SU-DHL-6 (cell line): ENCODE measurements around the gene RBMS3.

Experiments used
- H2AFZ ChIP-seq: fragments of 200-600 bp; sonication (generic); 2 replicates; pipeline ENCODE4 v1.6.1; 2014; ENCODE audit warnings: low read depth, mild to moderate bottlenecking, moderate library complexity, mixed read lengths, antibody characterized with exemption, low read length; ENCODE audit not compliant: severe bottlenecking
- H3F3A ChIP-seq: fragments of 200-600 bp; shearing (Covaris generic); 2 replicates; pipeline ENCODE4 v1.6.0; 2016; ENCODE audit warnings: antibody characterized with exemption, mild to moderate bottlenecking; ENCODE audit not compliant: insufficient read depth
- H3K27ac ChIP-seq: fragments of 200-600 bp; sonication (generic); 2 replicates; pipeline ENCODE4 v1.5.1; 2016; ENCODE audit warnings: low read depth, mild to moderate bottlenecking, low read length, moderate library complexity, mixed read lengths
- H3K27me3 ChIP-seq: fragments of 200-600 bp; sonication (generic), shearing (Covaris generic); 2 replicates; pipeline ENCODE4 v1.6.0; 2014; ENCODE audit warnings: mild to moderate bottlenecking, low read length
- H3K36me3 ChIP-seq: fragments of 200-600 bp; sonication (generic); 2 replicates; pipeline ENCODE4 v1.6.1; 2014; ENCODE audit warnings: mild to moderate bottlenecking, low read length, mixed read lengths
- H3K4me2 ChIP-seq: fragments of 300-600, 200-600 bp; shearing (Covaris generic), sonication (generic); 2 replicates; pipeline ENCODE4 v1.6.0; 2014; ENCODE audit warnings: low read length, low read depth, mild to moderate bottlenecking; ENCODE audit not compliant: poor library complexity, severe bottlenecking
- H3K4me3 ChIP-seq: fragments of 200-600 bp; sonication (generic); 2 replicates; pipeline ENCODE4 v1.5.1; 2014; ENCODE audit warnings: antibody characterized with exemption, low read length, mild to moderate bottlenecking, mixed read lengths; ENCODE audit not compliant: insufficient read depth, poor library complexity, severe bottlenecking
- H3K79me2 ChIP-seq: fragments of 200-600 bp; sonication (generic); 2 replicates; pipeline ENCODE4 v1.6.1; 2014; ENCODE audit warnings: mild to moderate bottlenecking, low read length, moderate library complexity; ENCODE audit not compliant: insufficient read depth
- H3K9ac ChIP-seq: fragments of 200-600 bp; sonication (generic); 2 replicates; pipeline ENCODE4 v1.7.0; 2014; ENCODE audit warnings: mild to moderate bottlenecking, low read length
- H3K9me2 ChIP-seq: fragments of 200-600 bp; sonication (generic); replicated peaks from 2 replicates; pipeline ENCODE4 v1.6.1; 2014; ENCODE audit warnings: low read length; ENCODE audit not compliant: insufficient read depth
- H3K9me3 ChIP-seq: fragments of 200-600 bp; sonication (generic); 2 replicates; pipeline ENCODE4 v1.6.1; 2014; ENCODE audit warnings: low read length, mixed read lengths; ENCODE audit not compliant: insufficient read depth
- H4K20me1 ChIP-seq: fragments of 200-600 bp; sonication (generic); 2 replicates; pipeline ENCODE4 v1.6.1; 2014; ENCODE audit warnings: low read depth, mild to moderate bottlenecking, antibody characterized with exemption, low read length, moderate library complexity, mixed read lengths
- CTCF ChIP-seq: fragments of 200-600 bp; sonication (generic); IDR thresholded peaks from one replicate; pipeline ENCODE4 v1.5.1; 2017; ENCODE audit warnings: antibody characterized with exemption, mild to moderate bottlenecking, low read length, moderate library complexity; ENCODE audit not compliant: insufficient read depth, poor library complexity, severe bottlenecking
- EZH2phosphoT487 ChIP-seq: fragments of 200-600 bp; sonication (generic), shearing (Covaris generic); conservative IDR thresholded peaks from 2 replicates; pipeline ENCODE4 v1.6.1; 2018; ENCODE audit warnings: mild to moderate bottlenecking, antibody characterized with exemption, low read length, moderate library complexity, mixed read lengths

The RBMS3 gene

DNA sequence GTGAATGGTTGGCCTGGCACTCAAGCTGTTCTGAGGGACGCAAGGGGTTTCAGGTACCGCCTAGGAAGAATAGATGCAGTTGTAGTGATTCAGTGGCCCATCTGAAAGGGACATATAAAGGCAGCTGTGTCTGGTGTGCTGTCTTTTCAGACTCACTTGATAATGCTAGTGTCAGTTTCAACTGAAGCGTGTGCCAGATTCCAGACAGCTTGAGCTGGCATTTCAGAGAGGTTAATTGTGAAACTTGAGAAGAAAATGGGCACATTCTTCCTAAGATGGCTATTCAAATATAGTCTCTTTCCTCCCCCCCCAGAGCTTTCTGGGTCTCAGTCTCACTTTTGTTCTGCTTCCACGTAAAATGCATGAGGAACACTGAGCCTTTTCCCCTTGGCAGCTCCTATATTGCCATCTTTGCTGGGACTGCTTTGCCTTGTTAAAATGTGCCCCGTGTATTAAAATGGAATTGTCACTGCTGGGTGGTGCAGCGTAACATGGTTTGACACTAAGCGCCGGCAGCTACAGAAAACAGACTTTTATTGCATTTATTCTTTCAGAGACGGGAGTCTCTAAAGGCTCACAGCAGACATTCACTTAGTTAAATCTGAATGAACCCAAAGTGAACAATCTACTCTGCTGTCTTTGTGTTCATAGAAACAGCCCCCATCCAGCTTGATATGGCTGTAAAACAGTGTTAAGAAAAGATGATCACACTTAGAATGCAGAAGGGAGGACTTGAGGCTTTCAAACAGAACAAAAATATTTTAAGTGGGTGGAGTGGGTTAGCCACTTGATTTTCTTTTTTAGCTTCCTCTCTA is 478.7 kb downstream of the RBMS3 start:
- H3K36me3 ChIP-seq, result no peaks in the 10 kb centered on the region
- H4K20me1 ChIP-seq, result no peaks in the 10 kb centered on the region
- H3K79me2 ChIP-seq, result no peaks in the 10 kb centered on the region
- no peaks in the 10 kb centered on the region for H3K9me3 ChIP-seq
- H3K27ac ChIP-seq, result no peak overlapping the region
- H3F3A ChIP-seq, result no peaks in the 10 kb centered on the region
- no peaks in the 10 kb centered on the region for H3K27me3 ChIP-seq
- no peak overlapping the region for H2AFZ ChIP-seq
- no peak overlapping the region for H3K4me2 ChIP-seq
- no peaks in the 10 kb centered on the region for H3K9me2 ChIP-seq
- TF ChIP-seq EZH2phosphoT487 (no peak), CTCF (no peak)
- H3K4me3 ChIP-seq, result no peak overlapping the region
- H3K9ac ChIP-seq, result no peak overlapping the region

DNA sequence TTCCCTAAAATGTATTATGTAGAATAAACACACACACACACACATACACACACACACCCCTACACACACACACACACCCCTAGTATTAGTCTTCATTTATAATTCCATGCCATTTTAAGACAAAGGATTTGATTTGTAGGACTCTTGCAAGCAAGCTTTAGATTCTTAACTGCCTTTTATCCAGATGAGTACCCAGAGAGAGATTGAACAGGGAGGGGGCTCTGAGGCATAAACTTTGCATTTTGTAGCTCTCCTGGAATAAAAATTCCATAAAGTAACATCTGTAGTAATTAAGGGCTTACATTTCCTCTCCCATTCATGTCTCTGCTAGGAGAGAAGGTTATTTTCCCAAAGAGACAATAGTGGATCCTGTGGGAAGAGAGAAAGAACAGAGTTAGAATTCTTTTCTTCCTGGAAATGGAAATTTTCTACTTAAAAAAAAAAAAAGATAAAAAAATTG is 479.4 kb downstream of the RBMS3 start:
- Histone ChIP-seq H3K9ac (no peak overlapping the region), H4K20me1 (no peaks in the 10 kb centered on the region), H3K9me2 (no peaks in the 10 kb centered on the region), H3K27ac (no peak overlapping the region), H3K27me3 (no peaks in the 10 kb centered on the region), H3K79me2 (no peaks in the 10 kb centered on the region), H3K9me3 (no peaks in the 10 kb centered on the region), H3K36me3 (no peaks in the 10 kb centered on the region), H3F3A (no peaks in the 10 kb centered on the region), H3K4me3 (no peak overlapping the region), H2AFZ (no peak overlapping the region), H3K4me2 (no peak overlapping the region)
- TF ChIP-seq EZH2phosphoT487, result no peak

- H3K27ac ChIP-seq, result no peak overlapping the region
- H3K9me3 ChIP-seq, result no peaks in the 10 kb centered on the region
- no peaks in the 10 kb centered on the region for H4K20me1 ChIP-seq
- no peaks in the 10 kb centered on the region for H3K79me2 ChIP-seq
- no peak overlapping the region for H3K4me3 ChIP-seq
- no peaks in the 10 kb centered on the region for H3F3A ChIP-seq
- no peaks in the 10 kb centered on the region for H3K36me3 ChIP-seq
- H2AFZ ChIP-seq, result no peak overlapping the region
- H3K9me2 ChIP-seq, result no peaks in the 10 kb centered on the region
- TF ChIP-seq EZH2phosphoT487, result no peak
- TF ChIP-seq CTCF, result no peak
- H3K4me2 ChIP-seq, result no peak overlapping the region
- no peak overlapping the region for H3K9ac ChIP-seq
- H3K27me3 ChIP-seq, result no peaks in the 10 kb centered on the region
Observed at GRCh38 chr3:29761517-29761916, 480.6 kb downstream of the RBMS3 start.

- no peaks in the 10 kb centered on the region for H3K9me2 ChIP-seq
- no peak overlapping the region for H3K4me2 ChIP-seq
- H3F3A ChIP-seq, result no peaks in the 10 kb centered on the region
- H3K27me3 ChIP-seq, result no peaks in the 10 kb centered on the region
- no peaks in the 10 kb centered on the region for H3K79me2 ChIP-seq
- no peak for TF ChIP-seq EZH2phosphoT487
- no peak for TF ChIP-seq CTCF
- no peak overlapping the region for H2AFZ ChIP-seq
- H3K27ac ChIP-seq, result no peak overlapping the region
- no peaks in the 10 kb centered on the region for H3K36me3 ChIP-seq
- no peak overlapping the region for H3K4me3 ChIP-seq
- H4K20me1 ChIP-seq, result no peaks in the 10 kb centered on the region
- H3K9ac ChIP-seq, result no peak overlapping the region
- H3K9me3 ChIP-seq, result no peaks in the 10 kb centered on the region
Observed at GRCh38 chr3:29763115-29763514, 482.2 kb downstream of the RBMS3 start.
